HUES6 (cell line): ENCODE data around the gene SLC48A1.

Experiments
- H3K27ac ChIP-seq: 2 replicates; pipeline ENCODE4 v1.7.0; 2013; ENCODE audit warnings: low read depth, mild to moderate bottlenecking, low read length, inconsistent platforms
- H3K27me3 ChIP-seq: 2 replicates; pipeline ENCODE4 v1.6.1; 2013; ENCODE audit warnings: low read length; ENCODE audit not compliant: control insufficient read depth, insufficient read depth
- H3K36me3 ChIP-seq: 2 replicates; pipeline ENCODE4 v1.6.1; 2013; ENCODE audit warnings: low read length; ENCODE audit not compliant: control insufficient read depth, insufficient read depth
- H3K4me1 ChIP-seq: 2 replicates; pipeline ENCODE4 v1.6.1; 2013; ENCODE audit warnings: low read length; ENCODE audit not compliant: control insufficient read depth, insufficient read depth
- H3K4me3 ChIP-seq: 2 replicates; pipeline ENCODE4 v1.5.1; 2013; ENCODE audit warnings: low read depth, low read length
- H3K9ac ChIP-seq: one replicate; pipeline ENCODE4 v1.6.1; 2013; ENCODE audit warnings: mild to moderate bottlenecking, low read length
- H3K9me3 ChIP-seq: 2 replicates; pipeline ENCODE4 v1.6.1; 2013; ENCODE audit warnings: low read depth, low read length; ENCODE audit not compliant: control insufficient read depth, insufficient read depth

The SLC48A1 gene

DNA sequence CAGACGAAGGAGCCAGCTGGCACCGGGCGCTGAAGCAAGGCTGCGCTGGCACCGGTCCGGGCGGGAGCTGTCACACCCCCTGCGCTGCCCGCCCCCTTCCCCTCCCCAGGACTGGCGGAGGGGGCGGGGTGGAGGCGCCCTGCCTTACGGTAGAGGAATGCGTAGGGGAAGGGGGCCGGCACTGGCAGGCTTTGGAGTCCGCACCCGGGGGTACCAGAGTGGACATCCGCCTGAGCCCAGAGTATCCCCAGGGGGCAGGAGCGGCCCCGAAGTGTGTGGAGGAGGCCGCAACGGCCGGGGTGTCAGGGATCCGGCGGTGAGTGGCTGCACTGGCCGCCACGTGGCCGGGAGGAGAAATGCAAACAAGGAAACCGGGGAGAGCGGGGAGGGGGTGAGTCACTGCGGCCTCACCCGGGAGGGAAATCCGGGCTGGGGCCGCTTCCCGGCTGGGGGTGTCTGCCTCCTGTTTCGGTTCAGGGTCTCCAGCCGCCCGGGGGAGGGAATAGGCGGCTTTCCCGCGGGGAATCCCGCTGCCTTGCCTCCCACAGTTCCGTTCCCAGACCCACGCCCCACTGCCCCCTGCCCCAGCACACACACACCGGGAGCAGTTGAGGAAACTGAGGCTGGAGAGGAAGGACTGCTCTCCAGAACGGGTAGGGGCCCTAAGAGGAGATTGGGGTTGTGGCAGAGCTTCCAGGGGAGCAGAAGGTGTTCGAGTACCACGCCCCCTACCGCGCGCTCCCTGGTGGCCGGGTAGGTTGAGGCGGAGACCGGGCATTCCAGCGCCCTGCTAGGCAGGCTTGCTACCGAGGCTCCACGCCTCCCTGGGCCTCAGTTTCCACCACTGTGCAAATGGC lies 14.0 kb upstream of the SLC48A1 start, which contains the start of gene RAPGEF3:
Gene RAPGEF3, minus strand, starts transcription at position 47 of the 857 bp plus-strand sequence. CDS start 324 bp downstream, outside the sequence.
- Histone ChIP-seq H3K4me3 (peak within 1 kb of the TSS; percentile 74), H3K9ac (peak within 1 kb of the TSS; percentile 31), H3K27ac (no peak within 1 kb of the TSS; the same call in 1 of the 2 replicates), H3K9me3 (no peaks in the 10 kb centered on the region), H3K27me3 (no peaks in the 10 kb centered on the region), H3K36me3 (no peaks in the 10 kb centered on the region), H3K4me1 (peaks cover 44% of the 10 kb centered on the region)

DNA sequence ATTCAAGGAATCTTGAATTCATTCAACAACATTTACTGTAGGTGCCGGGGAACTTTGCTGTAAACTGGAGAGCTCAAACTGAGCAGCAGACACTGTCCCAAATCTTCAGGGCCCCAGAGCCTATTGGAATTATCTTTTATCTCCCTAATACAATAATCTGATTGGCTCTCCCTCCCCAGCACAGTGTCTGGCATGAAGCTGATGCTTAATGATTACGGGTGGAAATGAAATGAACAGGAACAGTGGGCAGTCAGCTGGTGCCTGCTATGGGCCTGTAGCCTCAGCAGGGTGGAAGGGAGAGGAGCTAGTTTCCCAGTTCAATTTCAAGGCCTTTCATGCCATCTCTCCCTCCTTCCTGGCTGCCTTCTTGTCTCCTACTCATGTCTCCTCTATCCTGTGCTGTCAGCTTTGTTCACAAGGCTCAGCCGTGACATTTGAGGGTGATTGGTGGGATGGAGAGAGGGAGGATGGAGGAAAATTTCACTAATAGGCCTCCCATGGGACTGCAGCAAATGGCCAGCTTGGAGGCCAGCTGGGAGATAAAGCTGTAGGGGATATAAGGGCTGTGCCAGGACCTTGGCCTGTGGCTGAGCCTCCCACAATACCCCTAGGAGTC lies 10.1 kb upstream of the SLC48A1 start:
- H3K4me3 ChIP-seq, result no peak overlapping the region
- H3K4me1 ChIP-seq, result peaks cover 17% of the 10 kb centered on the region
- H3K9ac ChIP-seq, result no peak overlapping the region
- H3K9me3 ChIP-seq, result no peaks in the 10 kb centered on the region
- H3K27ac ChIP-seq, result no peak overlapping the region
- no peaks in the 10 kb centered on the region for H3K27me3 ChIP-seq
- H3K36me3 ChIP-seq, result no peaks in the 10 kb centered on the region

DNA sequence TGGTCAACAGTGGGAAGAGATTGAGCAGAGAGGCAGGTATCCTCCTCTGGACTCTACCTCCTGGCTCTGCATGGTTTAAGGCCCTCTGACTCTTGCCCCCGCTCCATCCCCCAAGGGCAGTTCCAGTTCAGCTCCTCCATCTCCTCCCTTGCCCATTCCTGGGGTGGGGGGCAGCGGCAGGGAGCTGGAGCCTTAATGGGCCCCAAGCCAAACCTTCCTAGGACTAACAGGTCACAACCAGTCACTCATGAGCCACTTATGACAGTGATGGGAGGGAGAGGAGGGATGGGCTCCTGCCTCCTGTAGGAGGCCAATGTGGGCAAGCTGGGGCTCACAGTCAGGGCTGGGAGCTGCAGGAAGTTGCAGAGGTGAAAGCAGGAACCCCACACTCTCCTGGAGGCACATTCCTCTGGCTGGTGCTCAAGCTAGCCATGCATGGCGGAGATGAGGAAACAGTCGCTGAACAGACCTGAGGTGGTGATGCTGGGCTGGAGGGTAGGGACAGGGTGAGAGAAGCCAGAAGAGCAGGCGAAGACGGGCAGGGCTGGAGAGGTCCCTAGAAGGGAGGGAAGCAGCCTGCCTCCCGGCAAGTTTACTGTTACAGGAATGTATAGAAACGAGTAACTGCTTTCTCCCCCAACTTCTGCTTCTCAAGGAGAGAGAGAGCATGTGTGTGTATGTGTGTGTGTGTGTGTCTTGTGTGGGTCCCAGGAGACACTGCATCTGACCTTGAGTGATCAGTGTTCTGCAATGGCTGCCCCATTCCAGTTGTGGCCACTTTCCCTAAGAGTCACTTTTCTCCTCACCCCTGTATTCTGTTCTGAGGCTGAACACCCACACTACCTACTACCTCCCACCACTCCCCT lies 9.3 kb upstream of the SLC48A1 start:
- Histone ChIP-seq H3K27me3 (no peaks in the 10 kb centered on the region), H3K36me3 (no peaks in the 10 kb centered on the region), H3K4me1 (peaks cover 17% of the 10 kb centered on the region), H3K27ac (no peak overlapping the region), H3K9ac (no peak overlapping the region), H3K9me3 (no peaks in the 10 kb centered on the region), H3K4me3 (no peak overlapping the region)

DNA sequence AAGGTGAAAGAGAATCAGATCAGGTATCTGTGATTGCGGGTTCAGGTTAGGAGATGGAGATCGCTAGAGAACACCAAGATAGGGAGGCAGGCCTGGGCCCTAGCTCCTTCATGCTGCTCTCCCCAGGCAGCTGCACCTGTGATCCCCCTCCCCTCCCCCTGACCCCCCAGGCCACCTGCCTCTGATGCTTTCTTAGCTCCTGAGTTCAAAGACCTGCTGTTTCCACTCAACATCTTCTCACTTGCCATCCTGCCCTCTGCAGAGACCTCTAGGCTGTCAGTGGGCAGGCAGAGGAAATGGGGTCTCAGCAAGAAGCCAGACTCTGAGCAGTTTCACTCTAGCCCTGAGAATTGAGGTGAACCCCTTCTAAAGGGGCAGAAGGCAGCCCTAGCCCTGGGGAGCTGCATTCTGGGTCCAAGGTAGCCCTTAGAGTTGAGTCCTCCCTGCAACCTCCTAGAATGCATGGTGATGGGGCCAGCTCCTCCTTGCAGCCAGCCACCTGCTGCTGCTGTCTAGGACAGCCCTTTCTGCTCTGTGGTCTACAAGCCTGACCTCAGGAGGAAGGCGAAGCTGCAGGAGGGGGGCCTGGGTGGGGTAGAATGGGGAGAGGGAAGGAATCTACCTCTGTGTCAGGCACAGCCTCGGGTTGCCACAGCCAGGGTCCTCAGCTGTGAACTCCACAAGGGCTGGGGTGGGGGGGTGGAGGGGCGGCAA lies 6.4 kb upstream of the SLC48A1 start:
- no peak overlapping the region for H3K9ac ChIP-seq
- peaks cover 19% of the 10 kb centered on the region for H3K4me1 ChIP-seq
- no peaks in the 10 kb centered on the region for H3K9me3 ChIP-seq
- H3K4me3 ChIP-seq, result no peak overlapping the region
- no peaks in the 10 kb centered on the region for H3K36me3 ChIP-seq
- H3K27ac ChIP-seq, result no peak overlapping the region
- H3K27me3 ChIP-seq, result no peaks in the 10 kb centered on the region

DNA sequence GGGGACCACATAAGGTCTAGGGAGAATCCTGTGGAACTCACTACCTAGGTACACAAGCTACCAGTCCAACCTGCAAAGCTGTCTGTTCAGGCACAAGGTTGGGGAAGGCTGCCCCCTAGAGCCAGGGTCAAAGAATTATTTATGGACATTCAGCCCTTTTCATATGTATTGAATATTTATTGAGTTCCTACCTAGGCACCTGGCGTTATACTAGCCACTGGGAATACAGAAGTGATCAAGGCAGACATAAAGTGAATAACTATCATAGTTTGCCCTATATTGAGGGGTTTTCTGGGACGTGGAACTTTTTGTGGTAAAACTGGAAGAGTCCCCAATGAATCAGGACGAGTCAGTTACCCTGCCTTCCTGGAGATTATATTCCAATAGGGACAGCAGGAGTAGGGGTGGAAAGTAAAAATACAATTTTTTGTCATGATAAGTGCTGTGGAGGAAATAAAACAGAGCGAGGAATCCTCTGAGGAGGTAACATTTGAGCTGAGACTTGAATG lies 5.8 kb upstream of the SLC48A1 start:
- H3K4me3 ChIP-seq, result no peak overlapping the region
- no peaks in the 10 kb centered on the region for H3K9me3 ChIP-seq
- no peaks in the 10 kb centered on the region for H3K36me3 ChIP-seq
- no peak overlapping the region for H3K27ac ChIP-seq
- no peaks in the 10 kb centered on the region for H3K27me3 ChIP-seq
- H3K9ac ChIP-seq, result no peak overlapping the region
- peaks cover 21% of the 10 kb centered on the region for H3K4me1 ChIP-seq

DNA sequence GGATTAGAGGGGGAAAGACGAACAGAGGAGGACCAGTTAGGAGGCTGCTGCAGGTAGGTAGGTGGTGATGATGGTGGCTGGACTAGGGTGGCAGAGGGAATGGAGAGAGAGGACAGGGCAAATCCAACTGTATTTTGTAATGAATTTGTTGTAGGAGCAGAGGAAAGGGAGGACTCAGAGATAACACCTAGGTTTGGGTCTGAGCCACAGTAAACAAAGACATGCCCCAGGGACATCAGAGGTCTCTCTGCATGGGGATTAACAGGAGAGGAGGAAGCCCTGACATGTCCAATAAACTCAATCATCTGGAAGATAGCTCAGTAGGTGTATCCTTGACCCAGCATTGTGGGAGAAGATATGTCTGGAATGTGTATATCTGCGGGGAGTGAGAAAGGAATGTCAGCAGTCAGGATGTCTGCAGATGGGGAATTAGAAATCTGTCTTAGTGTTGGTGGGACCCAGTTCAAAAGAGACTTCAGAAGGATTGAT lies 4.7 kb upstream of the SLC48A1 start:
- peaks cover 21% of the 10 kb centered on the region for H3K4me1 ChIP-seq

DNA sequence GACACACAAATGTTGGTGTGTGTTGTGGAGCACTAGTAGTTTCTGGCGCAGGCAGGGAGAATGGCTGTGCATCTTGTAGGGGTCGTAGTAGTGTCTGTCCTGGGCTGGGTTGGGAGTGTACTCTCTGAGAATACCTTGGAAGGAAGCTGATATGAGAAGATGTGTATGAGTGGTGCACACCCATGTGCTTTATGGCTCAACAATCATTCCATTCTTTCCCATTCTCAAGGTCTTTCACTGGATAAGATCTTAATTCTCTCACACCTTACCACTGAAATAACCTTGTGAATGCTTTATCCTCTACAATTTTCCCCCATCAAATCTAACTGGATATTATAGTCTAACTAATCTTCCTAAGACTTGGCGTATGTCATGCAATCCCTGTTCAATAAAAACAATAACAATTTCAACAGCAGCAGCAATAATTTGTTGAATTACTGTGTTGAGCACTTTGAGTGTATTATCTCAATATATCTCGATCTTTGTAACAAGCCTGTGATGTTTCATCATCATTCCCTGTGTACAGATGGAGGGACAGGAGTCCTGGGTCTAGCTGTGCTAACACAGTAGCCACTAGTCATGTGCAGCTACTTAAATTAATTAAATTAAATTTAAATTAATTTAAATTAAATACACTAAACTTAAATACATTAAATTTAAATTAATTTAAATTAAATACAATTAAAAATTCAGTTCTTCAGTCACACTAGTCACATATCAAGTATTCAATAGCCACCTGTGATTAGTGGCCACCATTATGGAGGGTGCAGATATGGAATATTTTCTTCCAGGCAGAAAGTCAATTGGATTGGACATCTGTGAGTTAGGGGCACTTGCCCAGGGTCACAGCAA lies 3.6 kb upstream of the SLC48A1 start:
- Histone ChIP-seq H3K4me1 (peaks cover 14% of the 10 kb centered on the region), H3K27ac (no peak overlapping the region), H3K27me3 (peaks cover 11% of the 10 kb centered on the region), H3K9me3 (no peaks in the 10 kb centered on the region), H3K36me3 (no peaks in the 10 kb centered on the region), H3K4me3 (no peak overlapping the region), H3K9ac (no peak overlapping the region)

More for the DNA sequence above, 4.7 kb upstream of the SLC48A1 start:
- no peaks in the 10 kb centered on the region for H3K9me3 ChIP-seq
- no peak overlapping the region for H3K4me3 ChIP-seq
- no peak overlapping the region for H3K27ac ChIP-seq
- no peaks in the 10 kb centered on the region for H3K36me3 ChIP-seq
- no peak overlapping the region for H3K9ac ChIP-seq
- H3K27me3 ChIP-seq, result no peaks in the 10 kb centered on the region

DNA sequence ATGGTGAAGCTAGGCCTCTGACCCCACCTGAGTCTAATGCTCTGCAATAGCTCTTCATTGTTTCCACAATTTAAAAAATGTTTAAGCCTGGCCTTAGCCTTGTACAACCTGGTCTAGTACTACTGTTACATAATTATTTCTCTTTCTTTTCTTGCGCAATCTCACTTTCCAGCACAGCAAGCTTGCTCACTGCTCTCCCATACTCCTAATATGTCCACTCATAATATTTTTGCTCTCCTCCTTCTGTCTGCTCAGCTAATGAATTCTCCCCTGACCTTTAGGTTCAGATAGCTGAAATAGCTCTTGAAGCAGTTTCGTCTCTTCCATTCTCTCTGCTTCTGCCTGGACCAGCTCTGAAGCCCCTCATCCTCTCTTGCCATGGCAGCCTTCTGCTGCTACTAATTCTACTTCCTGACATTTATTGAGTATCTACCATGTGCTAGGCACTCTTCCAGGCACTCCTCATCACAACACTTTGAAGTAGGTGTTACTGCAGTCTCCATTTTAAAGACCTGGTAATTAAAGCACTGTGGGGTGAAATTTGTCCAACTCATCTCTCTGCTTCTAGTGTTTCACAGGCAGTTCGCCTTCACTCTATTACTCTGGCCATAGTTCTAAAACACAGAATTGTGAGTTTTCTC lies 2.8 kb upstream of the SLC48A1 start:
- H3K9me3 ChIP-seq, result no peaks in the 10 kb centered on the region
- H3K9ac ChIP-seq, result no peak overlapping the region
- peaks cover 14% of the 10 kb centered on the region for H3K27me3 ChIP-seq
- H3K27ac ChIP-seq, result no peak overlapping the region
- peaks cover 14% of the 10 kb centered on the region for H3K4me1 ChIP-seq
- no peaks in the 10 kb centered on the region for H3K36me3 ChIP-seq
- H3K4me3 ChIP-seq, result no peak overlapping the region

DNA sequence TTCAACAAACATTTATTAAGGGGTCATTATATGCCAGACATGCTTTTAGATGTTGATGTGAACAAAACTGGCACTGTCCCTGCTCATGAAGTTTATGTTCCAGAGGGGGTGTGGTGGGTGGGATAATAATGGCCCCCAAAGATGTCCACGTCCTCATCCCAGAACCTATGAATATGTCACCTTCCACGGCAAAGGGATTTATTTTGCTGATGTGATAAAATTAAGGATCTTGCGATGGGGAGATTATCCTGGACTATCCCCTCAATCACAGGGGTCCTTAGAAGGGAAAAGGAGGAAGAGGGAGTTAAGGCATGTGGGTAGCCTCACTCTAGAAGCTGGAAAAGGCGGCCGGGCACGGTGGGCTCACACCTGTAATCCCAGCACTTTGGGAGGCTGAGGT lies 1.7 kb upstream of the SLC48A1 start:
- Histone ChIP-seq H3K27me3 (peaks cover 14% of the 10 kb centered on the region), H3K9ac (no peak overlapping the region), H3K4me1 (peaks cover 15% of the 10 kb centered on the region), H3K27ac (no peak overlapping the region), H3K36me3 (no peaks in the 10 kb centered on the region), H3K4me3 (no peak overlapping the region), H3K9me3 (no peaks in the 10 kb centered on the region)
